ENCODE data around the gene BASP1. TPM values are rescaled to one million over a fixed set of nuclear protein-coding genes. Genes with fewer than 3 reads are reported as not detected.

BASP1 gene
- total and polyA plus RNA-seq, 10 of the 15 experiments (the other 5 are each of a cell fraction or from before 2014, with no cell fraction given): 27.3 to 190 (median 102) TPM

GRCh38 chr5:17219469-17219868, 2.0 kb downstream of the BASP1 start:
- DNase-seq (ENCODE audit: low read depth, low spot score): no peak
- in situ Hi-C loops (cut with MboI): loop anchor here (5.0 to 10.0 kb wide), 2 partner anchors 895 to 1088 kb away; no protein-coding TSS in a partner anchor
- H3K4me1 ChIP-seq (ENCODE audit: control insufficient read depth, insufficient read depth, low read length): peaks cover 20% of the 10 kb centered on the region
- 0 out of 3 replicates have a peak, but pooled peaks have one; percentile 2 for ATAC-seq
- 1% methylated on average over 12 of the region's 12 CpGs for WGBS (ENCODE audit: insufficient coverage, insufficient replicate concordance, low lambda C conversion rate, missing lambda C conversion rate)
- ChIA-PET SMC1A (ENCODE audit: uncharacterized antibody, unreplicated experiment) (interaction anchor here (2.5 to 11.2 kb wide), 5 partner anchors 35 to 97 kb away, joined by 7 to 150 read pairs (median 17); no protein-coding TSS in a partner anchor), POLR2A (interaction anchor here (1.0 to 1.4 kb wide), 2 partner anchors 9 to 55 kb away, joined by 4 to 5 read pairs; no protein-coding TSS in a partner anchor), RAD21 (ENCODE audit: unreplicated experiment) (interaction anchor here (1.0 to 3.5 kb wide), 3 partner anchors 36 to 63 kb away, joined by 3 to 13 read pairs (median 4); no protein-coding TSS in a partner anchor), CTCF (interaction anchor here (0.9 to 1.3 kb wide), 3 partner anchors 10 to 63 kb away, joined by 3 read pairs; no protein-coding TSS in a partner anchor)
- intact Hi-C loops (cut with micrococcal nuclease; ENCODE audit: unreplicated experiment): loop anchor here (1.0 to 10.0 kb wide), 5 partner anchors 59 to 695 kb away; no protein-coding TSS in a partner anchor
- peak overlapping the region; percentile 82 for H3K9ac ChIP-seq (ENCODE audit: control insufficient read depth, insufficient read depth, low read length)
- peak overlapping the region; percentile 78 for H3K4me2 ChIP-seq (ENCODE audit: control insufficient read depth, insufficient read depth)
- peaks cover 67% of the 10 kb centered on the region for H3K79me2 ChIP-seq (ENCODE audit: control insufficient read depth, insufficient read depth, low read length)
- peak overlapping the region; percentile 41 for H3K27ac ChIP-seq (ENCODE audit: control insufficient read depth, insufficient read depth)
- no peak overlapping the region for H2AFZ ChIP-seq (ENCODE audit: control insufficient read depth, low read depth, low read length)
- peak overlapping the region; percentile 85 for H3K4me3 ChIP-seq
- H3K9me3 ChIP-seq (replicated peaks; ENCODE audit: control insufficient read depth, insufficient read depth, low read length): no peaks in the 10 kb centered on the region
- TF ChIP-seq YY1 (IDR thresholded peaks at IDR 0.05; ENCODE audit: low read depth, low read length): peak; percentile 48; the same call in 1 of the 2 replicates
- TF ChIP-seq NKRF (conservative IDR thresholded peaks at IDR 0.05): peak; percentile 42; the same call in 1 of the 2 replicates
- TF ChIP-seq SIN3A (IDR thresholded peaks at IDR 0.05; ENCODE audit: low read depth, low read length): peak; percentile 44; the same call in 1 of the 2 replicates
- TF ChIP-seq BCL3 (IDR thresholded peaks at IDR 0.05; ENCODE audit: borderline replicate concordance, insufficient read depth, low read depth, low read length, poor library complexity, severe bottlenecking): no peak
- TF ChIP-seq ATF3 (IDR thresholded peaks at IDR 0.05; ENCODE audit: borderline replicate concordance, extremely low read depth, low read depth, low read length): no peak
- TF ChIP-seq RELB (IDR thresholded peaks at IDR 0.05; ENCODE audit: low read depth): 0 out of 2 replicates have a peak, but pooled peaks have one; percentile 27
- TF ChIP-seq ZNF384 (IDR thresholded peaks at IDR 0.05; ENCODE audit: borderline replicate concordance, low read depth, low read length): 0 out of 2 replicates have a peak, but pooled peaks have one; percentile 5
- peak; percentile 17; the same call in 1 of the 2 replicates for TF ChIP-seq RUNX3 (IDR thresholded peaks at IDR 0.05; ENCODE audit: low read length)
- TF ChIP-seq PKNOX1 (IDR thresholded peaks at IDR 0.05): peak; percentile 62
- TF ChIP-seq IKZF2 (IDR thresholded peaks at IDR 0.05): peak in 1 of 2 experiments; percentile 37; a peak in 1 of 4 replicates
- FAIRE-seq: no peak
- no peaks in the 10 kb centered on the region for H4K20me1 ChIP-seq (ENCODE audit: control insufficient read depth, insufficient read depth)
- H3K27me3 ChIP-seq (replicated peaks in 1 of 2; ENCODE audit: control insufficient read depth in 2 of 2, insufficient read depth in 2 of 2, low read length in 1 of 2): no peaks in the 10 kb centered on the region
- BruUV-seq (replicated peaks): TSS peak; percentile 41
- H3K36me3 ChIP-seq (ENCODE audit: control insufficient read depth in 2 of 2, insufficient read depth in 2 of 2, low read length in 1 of 2): no peaks in the 10 kb centered on the region
